GM12873 (cell line): Measurements from ENCODE around the gene INSR.

ENCODE experiments used
- CTCF ChIP-seq: IDR thresholded peaks from 2 replicates; pipeline ENCODE4 v1.5.1; 2012; ENCODE audit warnings: low read depth, mild to moderate bottlenecking, moderate library complexity, low read length, control low read depth; ENCODE audit not compliant: insufficient read depth; ENCODE audit errors: missing control alignments

The INSR gene

GRCh38 chr19:7176792-7177191 lies 117.4 kb downstream of the INSR start:
- no peak for TF ChIP-seq CTCF

GRCh38 chr19:7172794-7173193 lies 121.4 kb downstream of the INSR start:
- no peak for TF ChIP-seq CTCF

GRCh38 chr19:7170983-7171382 lies 123.2 kb downstream of the INSR start:
- no peak for TF ChIP-seq CTCF

- TF ChIP-seq CTCF = no peak
Observed at GRCh38 chr19:7168941-7169340, 125.3 kb downstream of the INSR start.

- TF ChIP-seq CTCF = no peak
Observed at GRCh38 chr19:7161292-7161691, 132.9 kb downstream of the INSR start.

GRCh38 chr19:7159105-7159933 lies 134.9 kb downstream of the INSR start:
- TF ChIP-seq CTCF = no peak

GRCh38 chr19:7153022-7153421 lies 141.2 kb downstream of the INSR start:
- TF ChIP-seq CTCF = no peak
